Measurements from ENCODE around the gene GUSB. TPM values are rescaled to one million over a fixed set of nuclear protein-coding genes. Genes with fewer than 3 reads are reported as not detected.
"Not testable (repeated sequence)": the region's sequence is repeated elsewhere in the genome, so short reads cannot be mapped to it uniquely, and the experiment has no call there.

The GUSB gene
- total and polyA plus RNA-seq, 2 donors (not counting 3 experiments of a cell fraction or from before 2014, with no cell fraction given): 55.7 to 107 TPM

- BruUV-seq (replicated peaks): no TSS peak
- no peak overlapping the region for H3K27ac ChIP-seq (ENCODE audit: insufficient read depth, low read depth, low read length)
- ChIA-PET CTCF (no interaction called here), POLR2A (no interaction called here)
- dilution Hi-C loops (cut with MboI; ENCODE audit: extremely low pct_ligation_motif_present, low sequenced_read_pairs): no loop called here
- no peak overlapping the region for H2AFZ ChIP-seq (ENCODE audit: low read depth, low read length)
- no peaks in the 10 kb centered on the region for H3K4me1 ChIP-seq (ENCODE audit: control insufficient read depth, extremely low read depth, insufficient read depth, low read length)
- H3K9ac ChIP-seq (replicated peaks; ENCODE audit: extremely low read depth, insufficient read depth, low read length): no peak overlapping the region
- TF ChIP-seq GATA2 (IDR thresholded peaks at IDR 0.05; ENCODE audit: insufficient read depth, insufficient read length, low read depth, low read length): no peak
- TF ChIP-seq JUN (IDR thresholded peaks at IDR 0.05; ENCODE audit: borderline replicate concordance, insufficient read depth, insufficient read length, low read depth): no peak
- TF ChIP-seq FOS (IDR thresholded peaks at IDR 0.05; ENCODE audit: borderline replicate concordance, insufficient read depth, low read length): no peak
- TF ChIP-seq CTCF (IDR thresholded peaks at IDR 0.05; ENCODE audit: extremely low read depth in 1 of 2, insufficient read depth in 1 of 2, low read depth in 1 of 2, low read length in 2 of 2): no peak
- H3K27me3 ChIP-seq (ENCODE audit: control insufficient read depth in 2 of 2, insufficient read depth in 2 of 2, low read length in 2 of 2): no peaks in the 10 kb centered on the region
- intact Hi-C loops (cut with micrococcal nuclease): no loop called here
- no peak overlapping the region for H3K4me2 ChIP-seq (ENCODE audit: insufficient read depth, low read length)
- no peak overlapping the region for H3K4me3 ChIP-seq (replicated peaks in 1 of 3; ENCODE audit: insufficient read depth in 1 of 3, low read depth in 1 of 3, low read length in 3 of 3)
- no peaks in the 10 kb centered on the region for H3K79me2 ChIP-seq (ENCODE audit: control insufficient read depth, insufficient read depth, low read length)
- DNase-seq (ENCODE audit: low read depth, low spot score) (no peak), FAIRE-seq (no peak)
- H3K9me1 ChIP-seq (replicated peaks; ENCODE audit: control insufficient read depth, extremely low read depth, insufficient read depth, low read length): no peaks in the 10 kb centered on the region
- H3K36me3 ChIP-seq (ENCODE audit: control insufficient read depth in 2 of 2, extremely low read depth in 1 of 2, insufficient read depth in 2 of 2, low read length in 2 of 2): peaks cover 9 to 22% of the 10 kb centered on the region in 2 experiments
- H4K20me1 ChIP-seq (replicated peaks; ENCODE audit: control insufficient read depth, extremely low read depth, insufficient read depth, low read length): no peaks in the 10 kb centered on the region
- no peaks in the 10 kb centered on the region for H3K9me3 ChIP-seq (replicated peaks; ENCODE audit: control insufficient read depth, insufficient read depth, low read length)
Observed at GRCh38 chr7:65966146-65966545, 15.9 kb downstream of the GUSB start.

- H3K27ac ChIP-seq (ENCODE audit: insufficient read depth, low read depth, low read length); CTCF ChIA-PET; H3K4me3 ChIP-seq (replicated peaks in 1 of 3; ENCODE audit: insufficient read depth in 1 of 3, low read depth in 1 of 3, low read length in 3 of 3); H2AFZ ChIP-seq (ENCODE audit: low read depth, low read length); H3K79me2 ChIP-seq (ENCODE audit: control insufficient read depth, insufficient read depth, low read length); dilution Hi-C loops (cut with MboI; ENCODE audit: extremely low pct_ligation_motif_present, low sequenced_read_pairs); FAIRE-seq; H4K20me1 ChIP-seq (replicated peaks; ENCODE audit: control insufficient read depth, extremely low read depth, insufficient read depth, low read length); H3K9me1 ChIP-seq (replicated peaks; ENCODE audit: control insufficient read depth, extremely low read depth, insufficient read depth, low read length); H3K4me2 ChIP-seq (ENCODE audit: insufficient read depth, low read length); H3K27me3 ChIP-seq (ENCODE audit: control insufficient read depth in 2 of 2, insufficient read depth in 2 of 2, low read length in 2 of 2); H3K9ac ChIP-seq (replicated peaks; ENCODE audit: extremely low read depth, insufficient read depth, low read length); BruUV-seq (replicated peaks); H3K4me1 ChIP-seq (ENCODE audit: control insufficient read depth, extremely low read depth, insufficient read depth, low read length); DNase-seq (ENCODE audit: low read depth, low spot score); intact Hi-C loops (cut with micrococcal nuclease); H3K9me3 ChIP-seq (replicated peaks; ENCODE audit: control insufficient read depth, insufficient read depth, low read length): not testable (repeated sequence)
- POLR2A ChIA-PET: interaction anchor here (0.6 kb wide), 1 partner anchor 32 kb away, joined by 4 read pairs; no protein-coding TSS in a partner anchor
- H3K36me3 ChIP-seq (ENCODE audit: control insufficient read depth in 2 of 2, extremely low read depth in 1 of 2, insufficient read depth in 2 of 2, low read length in 2 of 2): peaks cover 19 to 33% of the 10 kb centered on the region in 2 experiments
Observed at GRCh38 chr7:65964671-65965070, 17.3 kb downstream of the GUSB start.
